ENCODE data around the gene KCNJ10. TPM values are rescaled to one million over a fixed set of nuclear protein-coding genes. Genes with fewer than 3 reads are reported as not detected.

Gene KCNJ10
- total RNA-seq, 3 donors from 2014 or later, result 0.23 to 0.73 (median 0.27) TPM

DNA sequence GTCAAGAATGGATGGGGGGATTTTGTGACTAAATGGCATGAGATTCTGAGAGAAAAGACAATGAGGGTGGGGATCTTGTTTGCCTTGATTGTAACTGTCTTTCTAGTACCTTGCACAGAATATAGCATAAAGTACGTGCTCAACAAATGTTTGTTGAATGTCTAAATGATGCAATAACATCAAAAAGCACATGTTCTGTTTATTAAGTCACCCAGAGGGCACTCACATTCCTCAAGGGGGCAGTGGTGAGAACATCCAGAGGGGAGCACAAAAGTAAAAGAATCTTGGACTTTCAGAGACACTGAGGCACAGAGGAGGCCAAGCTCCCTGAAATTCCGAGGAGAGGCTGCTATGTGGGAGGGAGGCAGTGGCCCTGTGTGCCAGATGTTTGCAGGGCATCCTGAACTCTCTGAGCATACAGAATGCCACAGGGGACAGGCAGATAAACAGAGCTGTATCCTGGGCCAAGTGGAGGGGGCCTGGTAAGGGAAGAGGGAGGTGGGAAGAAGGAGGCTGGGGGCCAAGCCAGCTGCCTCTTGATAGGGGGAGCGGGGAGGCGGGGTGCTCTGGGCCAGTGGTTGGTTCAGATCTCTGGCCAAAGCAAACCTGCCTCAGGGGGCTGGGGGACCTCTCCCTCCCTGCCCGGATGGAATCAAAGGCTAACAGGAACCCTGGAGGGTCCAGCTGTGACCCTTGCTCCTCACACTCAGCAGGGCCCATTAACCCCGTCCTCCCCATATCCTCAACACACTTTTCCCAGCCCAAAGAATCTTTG lies 39.1 kb upstream of the KCNJ10 start:
- Histone ChIP-seq H3K4me3 (no peak overlapping the region), H3K4me1 (ENCODE audit: low read depth) (no peaks in the 10 kb centered on the region), H3K36me3 (ENCODE audit: low read depth) (no peaks in the 10 kb centered on the region), H3K9me3 (no peaks in the 10 kb centered on the region)
- TF ChIP-seq CTCF (IDR thresholded peaks at IDR 0.05), result peak; percentile 16
- intact Hi-C loops (cut with DNase I, micrococcal nuclease), result no loop called here
- no peak for DNase-seq
- ATAC-seq, result no peak

DNA sequence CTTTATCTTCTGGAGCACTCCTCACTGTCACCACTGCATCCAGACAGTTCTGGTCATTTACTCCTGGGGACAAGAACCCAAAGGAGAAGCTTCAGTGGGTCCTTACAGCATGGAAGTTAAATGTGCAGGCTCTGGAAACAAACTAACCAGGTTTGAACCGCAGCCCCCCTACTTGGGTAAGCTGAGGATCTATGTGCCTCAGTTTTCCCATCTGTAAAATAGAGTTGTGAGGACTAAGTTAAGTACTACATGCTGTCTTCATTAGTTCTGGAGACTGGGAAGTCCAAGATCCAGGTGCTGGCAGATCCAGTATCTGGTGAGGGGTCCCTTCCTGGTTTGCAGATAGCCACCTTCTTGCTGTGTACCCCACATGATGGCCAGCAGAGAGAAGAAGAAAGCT lies 37.6 kb upstream of the KCNJ10 start:
- no peak for TF ChIP-seq CTCF (IDR thresholded peaks at IDR 0.05)
- no peaks in the 10 kb centered on the region for H3K36me3 ChIP-seq (ENCODE audit: low read depth)
- H3K9me3 ChIP-seq, result no peaks in the 10 kb centered on the region
- ATAC-seq, result no peak
- DNase-seq, result no peak
- no peaks in the 10 kb centered on the region for H3K4me1 ChIP-seq (ENCODE audit: low read depth)
- H3K4me3 ChIP-seq, result no peak overlapping the region
- intact Hi-C loops (cut with DNase I, micrococcal nuclease), result no loop called here

DNA sequence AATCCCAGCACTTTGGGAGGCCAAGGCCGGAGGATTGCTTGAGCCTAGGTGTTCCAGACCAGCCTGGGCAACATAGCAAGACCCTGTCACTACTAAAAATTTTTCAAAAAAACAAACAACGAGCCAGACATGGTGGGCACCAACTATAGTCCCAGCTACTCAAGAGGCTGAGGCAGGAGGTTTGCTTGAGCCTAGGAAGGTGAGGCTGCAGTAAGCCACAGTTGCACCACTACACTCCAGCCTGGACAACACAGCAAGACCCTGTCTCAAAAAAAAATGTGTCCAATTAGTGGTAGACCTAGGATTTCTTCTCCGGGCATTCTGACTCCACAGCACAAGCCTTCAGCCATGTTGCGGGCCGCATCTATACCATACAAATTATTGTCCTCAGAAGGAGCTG lies 35.2 kb upstream of the KCNJ10 start:
- no peak overlapping the region for H3K4me3 ChIP-seq
- H3K4me1 ChIP-seq (ENCODE audit: low read depth), result peaks cover 6% of the 10 kb centered on the region
- TF ChIP-seq CTCF (IDR thresholded peaks at IDR 0.05), result no peak
- H3K9me3 ChIP-seq, result no peaks in the 10 kb centered on the region
- DNase-seq (no peak), ATAC-seq (no peak)
- intact Hi-C loops (cut with DNase I, micrococcal nuclease), result no loop called here
- no peaks in the 10 kb centered on the region for H3K36me3 ChIP-seq (ENCODE audit: low read depth)

DNA sequence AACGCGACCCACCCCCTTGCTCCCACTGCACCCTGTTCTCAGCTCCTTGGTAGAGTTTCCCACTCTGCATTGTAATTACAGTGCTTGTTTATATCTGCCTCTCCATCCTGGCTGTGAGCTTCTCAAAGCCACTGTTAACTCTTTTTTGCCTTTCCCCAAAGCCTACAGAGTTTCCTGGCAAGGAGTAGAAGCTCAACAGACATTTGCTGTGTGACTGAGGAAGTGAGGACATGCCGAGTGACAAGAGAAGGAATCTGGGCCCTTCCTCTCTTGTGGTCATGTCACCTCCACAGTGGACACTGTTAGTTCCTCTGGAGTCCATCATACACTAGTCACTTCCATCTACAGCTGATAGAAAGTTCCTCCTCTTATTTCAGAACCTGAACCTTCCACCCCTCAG lies 34.5 kb upstream of the KCNJ10 start:
- ATAC-seq (no peak), DNase-seq (no peak)
- Histone ChIP-seq H3K36me3 (ENCODE audit: low read depth) (no peaks in the 10 kb centered on the region), H3K4me1 (ENCODE audit: low read depth) (peaks cover 6% of the 10 kb centered on the region), H3K4me3 (no peak overlapping the region), H3K9me3 (no peaks in the 10 kb centered on the region)
- intact Hi-C loops (cut with DNase I, micrococcal nuclease), result no loop called here
- TF ChIP-seq CTCF (IDR thresholded peaks at IDR 0.05), result no peak

GRCh38 chr1:160103658-160104408 lies 33.9 kb upstream of the KCNJ10 start:
- H3K4me3 ChIP-seq, result no peak overlapping the region
- H3K4me1 ChIP-seq (ENCODE audit: low read depth), result peaks cover 11% of the 10 kb centered on the region
- no peaks in the 10 kb centered on the region for H3K36me3 ChIP-seq (ENCODE audit: low read depth)
- intact Hi-C loops (cut with DNase I, micrococcal nuclease), result no loop called here
- ATAC-seq (no peak), DNase-seq (no peak)
- H3K9me3 ChIP-seq, result no peaks in the 10 kb centered on the region
- TF ChIP-seq CTCF (IDR thresholded peaks at IDR 0.05), result no peak
